Vagina (tissue), 2 donors: Measurements from ENCODE around the gene CLTB.

ENCODE experiments used
- POLR2A ChIP-seq, 2 donors: fragments of 450-650 bp; IDR thresholded peaks; one replicate each; pipeline ENCODE4 v1.6.1; 2017; ENCODE audit warnings: antibody characterized with exemption in 2 of 2, mild to moderate bottlenecking in 2 of 2, moderate library complexity in 2 of 2
- POLR2AphosphoS5 ChIP-seq, 2 donors: sonication (generic); formaldehyde crosslinking; IDR thresholded peaks; one replicate each; pipeline ENCODE4 v1.9.0; 2017; ENCODE audit warnings: antibody characterized with exemption in 2 of 2, mild to moderate bottlenecking in 2 of 2, low read depth in 1 of 2; ENCODE audit not compliant: insufficient read depth in 1 of 2
- TF ChIP-seq, protein P1 (sequence below), 3 experiments: fragments of 450-650 bp in 2 of 3; fragments of 200-600 bp in 1 of 3; sonication (generic) in 1 of 3; IDR thresholded peaks; one replicate each; pipeline ENCODE4 v1.5.1; 2017 to 2019; ENCODE audit warnings: antibody characterized with exemption in 3 of 3, mild to moderate bottlenecking in 2 of 3, moderate library complexity in 2 of 3

DNA sequence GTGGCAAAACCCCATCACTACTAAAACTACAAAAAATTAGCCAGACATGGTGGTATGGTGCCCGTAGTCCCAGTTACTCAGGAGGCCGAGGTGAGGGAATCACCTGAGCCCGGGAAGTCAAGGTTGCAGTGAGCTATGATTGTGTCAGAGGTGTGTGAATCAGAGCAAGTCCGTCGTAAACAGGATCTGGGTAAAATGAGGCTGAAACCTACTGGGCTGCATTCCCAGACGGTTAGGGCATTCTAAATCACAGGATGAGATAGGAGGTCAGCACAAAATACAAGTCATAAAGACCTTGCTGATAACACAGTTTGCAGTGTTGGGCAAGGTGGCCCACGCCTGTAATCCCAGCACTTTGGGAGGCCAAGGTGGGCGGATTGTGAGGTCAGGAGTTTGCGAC lies 1.9 kb upstream of the CLTB start:
- TF ChIP-seq, protein P1, sequence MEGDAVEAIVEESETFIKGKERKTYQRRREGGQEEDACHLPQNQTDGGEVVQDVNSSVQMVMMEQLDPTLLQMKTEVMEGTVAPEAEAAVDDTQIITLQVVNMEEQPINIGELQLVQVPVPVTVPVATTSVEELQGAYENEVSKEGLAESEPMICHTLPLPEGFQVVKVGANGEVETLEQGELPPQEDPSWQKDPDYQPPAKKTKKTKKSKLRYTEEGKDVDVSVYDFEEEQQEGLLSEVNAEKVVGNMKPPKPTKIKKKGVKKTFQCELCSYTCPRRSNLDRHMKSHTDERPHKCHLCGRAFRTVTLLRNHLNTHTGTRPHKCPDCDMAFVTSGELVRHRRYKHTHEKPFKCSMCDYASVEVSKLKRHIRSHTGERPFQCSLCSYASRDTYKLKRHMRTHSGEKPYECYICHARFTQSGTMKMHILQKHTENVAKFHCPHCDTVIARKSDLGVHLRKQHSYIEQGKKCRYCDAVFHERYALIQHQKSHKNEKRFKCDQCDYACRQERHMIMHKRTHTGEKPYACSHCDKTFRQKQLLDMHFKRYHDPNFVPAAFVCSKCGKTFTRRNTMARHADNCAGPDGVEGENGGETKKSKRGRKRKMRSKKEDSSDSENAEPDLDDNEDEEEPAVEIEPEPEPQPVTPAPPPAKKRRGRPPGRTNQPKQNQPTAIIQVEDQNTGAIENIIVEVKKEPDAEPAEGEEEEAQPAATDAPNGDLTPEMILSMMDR (IDR thresholded peaks at IDR 0.05) = no peak
- no peak for TF ChIP-seq POLR2AphosphoS5 (IDR thresholded peaks at IDR 0.05; ENCODE audit: insufficient read depth in 1 of 2, low read depth in 1 of 2)
- TF ChIP-seq POLR2A (IDR thresholded peaks at IDR 0.05) = no peak
